ENCODE results near the gene CNN2. TPM values are rescaled to one million over a fixed set of nuclear protein-coding genes. Genes with fewer than 3 reads are reported as not detected.

CNN2 gene
- total RNA-seq, 2 experiments from 2014 or later: 104 TPM

DNA sequence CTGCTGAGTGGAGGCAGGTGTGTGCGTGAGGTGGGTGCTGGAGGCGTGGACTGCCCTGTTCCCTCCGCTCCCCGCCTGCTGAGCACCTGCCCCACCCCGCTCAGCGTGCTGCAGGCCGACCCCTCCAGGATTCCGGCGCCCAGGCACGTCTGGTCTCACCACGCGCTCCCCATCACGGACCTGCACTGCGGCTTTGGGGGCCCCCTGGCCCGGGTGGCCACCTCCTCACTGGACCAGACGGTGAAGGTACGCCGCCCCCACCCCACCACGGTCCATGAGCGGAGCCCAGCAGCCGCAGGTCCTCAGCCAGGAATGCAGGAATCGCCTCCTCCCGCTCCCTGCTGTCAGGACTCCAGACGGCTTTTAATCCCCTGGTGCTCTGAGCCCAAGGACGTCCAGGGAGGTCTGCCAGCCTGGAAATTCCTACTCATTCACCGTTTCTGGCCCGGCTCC, 36.3 kb upstream of the CNN2 start:
- no peak for DNase-seq
- CTCF ChIA-PET: no interaction called here
- Mint-ChIP-seq H3K36me3 (ENCODE audit: low read depth) (peaks cover 15% of the 10 kb centered on the region), H3K4me3 (no peak overlapping the region), H3K27ac (no peak overlapping the region), H3K27me3 (ENCODE audit: low read depth) (no peaks in the 10 kb centered on the region), H3K4me1 (ENCODE audit: low read depth) (peaks cover 8% of the 10 kb centered on the region), H3K9me3 (no peaks in the 10 kb centered on the region)
- intact Hi-C loops (cut with micrococcal nuclease): no loop called here

DNA sequence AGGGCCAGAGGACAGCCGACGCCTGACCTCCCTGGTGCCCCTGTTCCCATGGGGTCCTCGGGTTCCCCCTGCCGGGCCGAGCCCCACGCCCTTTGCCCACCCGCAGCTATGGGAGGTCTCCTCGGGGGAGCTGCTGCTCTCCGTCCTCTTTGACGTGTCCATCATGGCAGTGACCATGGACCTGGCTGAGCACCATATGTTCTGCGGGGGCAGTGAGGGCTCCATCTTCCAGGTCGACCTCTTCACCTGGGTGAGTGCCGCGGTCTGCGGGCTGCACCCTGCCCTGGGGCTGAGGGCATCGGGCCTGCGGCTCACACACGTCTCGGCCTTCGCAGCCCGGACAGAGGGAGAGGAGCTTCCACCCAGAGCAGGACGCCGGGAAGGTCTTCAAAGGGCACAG, 35.7 kb upstream of the CNN2 start:
- no peaks in the 10 kb centered on the region for H3K27me3 Mint-ChIP-seq (ENCODE audit: low read depth)
- H3K4me1 Mint-ChIP-seq (ENCODE audit: low read depth): peaks cover 3% of the 10 kb centered on the region
- H3K27ac Mint-ChIP-seq: no peak overlapping the region
- CTCF ChIA-PET: no interaction called here
- intact Hi-C loops (cut with micrococcal nuclease): no loop called here
- no peak overlapping the region for H3K4me3 Mint-ChIP-seq
- DNase-seq: no peak
- peaks cover 15% of the 10 kb centered on the region for H3K36me3 Mint-ChIP-seq (ENCODE audit: low read depth)
- H3K9me3 Mint-ChIP-seq: no peaks in the 10 kb centered on the region

DNA sequence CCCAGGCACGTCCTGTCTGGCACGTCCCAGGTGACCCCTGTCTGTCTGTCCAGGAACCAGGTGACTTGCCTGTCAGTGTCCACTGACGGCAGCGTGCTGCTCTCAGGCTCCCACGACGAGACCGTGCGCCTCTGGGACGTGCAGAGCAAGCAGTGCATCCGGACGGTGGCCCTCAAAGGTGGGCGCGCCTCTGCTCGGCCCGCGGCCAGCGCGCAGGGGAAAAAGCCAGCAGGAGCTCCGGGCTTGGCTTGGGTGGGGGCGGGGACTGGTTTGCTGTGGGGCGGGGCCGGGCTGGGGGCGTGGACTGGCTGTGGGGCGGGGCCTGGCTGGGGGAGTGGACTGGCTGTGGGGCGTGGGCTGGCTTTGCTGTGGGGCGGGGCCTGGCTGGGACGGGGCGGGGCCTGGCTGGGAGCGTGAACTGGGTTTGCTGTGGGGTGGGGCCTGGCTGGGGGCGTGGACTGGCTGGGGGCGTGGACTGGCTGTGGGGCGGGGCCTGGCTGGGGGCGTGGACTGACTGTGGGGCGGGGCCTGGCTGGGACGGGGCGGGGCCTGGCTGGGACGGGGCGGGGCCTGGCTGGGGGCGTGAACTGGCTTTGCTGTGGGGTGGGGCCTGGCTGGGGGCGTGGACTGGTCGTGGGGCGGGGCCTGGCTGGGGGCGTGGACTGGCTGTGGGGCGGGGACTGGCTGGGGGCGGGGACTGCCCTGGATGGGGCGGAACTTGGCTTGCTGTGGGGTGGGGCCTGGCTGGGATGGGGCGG, 35.1 kb upstream of the CNN2 start:
- Mint-ChIP-seq H3K27ac (no peak overlapping the region), H3K27me3 (ENCODE audit: low read depth) (no peaks in the 10 kb centered on the region), H3K9me3 (no peaks in the 10 kb centered on the region), H3K4me3 (no peak overlapping the region), H3K36me3 (ENCODE audit: low read depth) (peaks cover 15% of the 10 kb centered on the region), H3K4me1 (ENCODE audit: low read depth) (peaks cover 8% of the 10 kb centered on the region)
- intact Hi-C loops (cut with micrococcal nuclease): no loop called here
- CTCF ChIA-PET: no interaction called here
- peak; percentile 71 for DNase-seq

DNA sequence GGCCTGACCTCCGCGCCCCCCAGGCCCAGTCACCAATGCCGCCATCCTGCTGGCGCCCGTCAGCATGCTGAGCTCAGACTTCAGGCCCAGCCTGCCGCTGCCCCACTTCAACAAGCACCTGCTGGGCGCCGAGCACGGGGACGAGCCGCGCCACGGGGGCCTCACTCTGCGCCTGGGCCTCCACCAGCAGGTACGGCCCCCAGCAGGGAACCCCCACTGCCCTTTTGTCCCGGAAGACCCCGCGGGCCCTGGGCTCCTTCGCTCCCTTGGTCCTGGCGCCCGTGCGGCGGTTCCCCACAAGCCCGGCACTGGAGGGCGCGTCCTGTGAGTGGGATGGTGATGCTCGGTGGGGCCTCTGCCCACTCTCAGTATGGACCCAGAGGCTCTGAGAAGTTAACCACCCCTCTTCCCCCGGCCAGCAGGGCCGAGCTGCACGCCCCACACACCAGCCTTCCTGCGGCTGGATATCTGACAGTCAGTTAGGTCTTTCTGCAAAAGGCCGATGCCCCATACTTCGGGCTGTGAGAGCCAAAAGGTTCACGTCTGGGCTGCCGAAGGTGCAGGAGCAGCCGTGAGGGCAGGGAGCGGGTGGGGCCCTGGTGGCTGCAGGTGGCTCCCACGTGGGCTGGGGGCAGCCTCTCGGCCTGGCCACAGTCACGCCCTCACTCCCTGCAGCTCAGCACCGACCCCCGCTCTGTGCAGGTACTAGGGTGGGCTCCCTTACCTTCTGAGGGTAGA, 34.3 kb upstream of the CNN2 start:
- DNase-seq: no peak
- intact Hi-C loops (cut with micrococcal nuclease): no loop called here
- Mint-ChIP-seq H3K4me3 (no peak overlapping the region), H3K9me3 (no peaks in the 10 kb centered on the region), H3K27ac (no peak overlapping the region), H3K4me1 (ENCODE audit: low read depth) (peaks cover 10% of the 10 kb centered on the region), H3K36me3 (ENCODE audit: low read depth) (peaks cover 12% of the 10 kb centered on the region), H3K27me3 (ENCODE audit: low read depth) (no peaks in the 10 kb centered on the region)
- CTCF ChIA-PET: no interaction called here

DNA sequence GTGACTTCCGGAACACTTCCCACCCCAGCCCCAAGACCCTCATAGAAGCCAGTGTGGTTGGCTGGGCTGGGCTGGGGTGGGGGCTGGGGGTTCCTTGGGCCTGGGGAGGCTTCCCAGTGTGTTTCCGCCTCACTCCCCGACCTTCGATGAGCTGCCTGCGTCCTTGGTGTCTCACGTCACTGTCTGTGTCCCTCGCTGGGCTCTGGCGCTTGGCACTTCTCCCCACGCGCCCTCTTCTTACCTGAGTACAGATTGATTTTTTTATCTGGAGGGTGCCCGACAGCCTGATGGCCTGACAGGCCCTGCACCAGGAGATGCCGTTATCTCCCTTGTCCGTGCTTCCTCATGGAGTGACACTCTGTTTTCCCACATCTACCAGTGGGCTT, 33.7 kb upstream of the CNN2 start:
- H3K27me3 Mint-ChIP-seq (ENCODE audit: low read depth): peaks cover 1% of the 10 kb centered on the region
- peaks cover 10% of the 10 kb centered on the region for H3K4me1 Mint-ChIP-seq (ENCODE audit: low read depth)
- peaks cover 12% of the 10 kb centered on the region for H3K36me3 Mint-ChIP-seq (ENCODE audit: low read depth)
- intact Hi-C loops (cut with micrococcal nuclease): no loop called here
- CTCF ChIA-PET: no interaction called here
- no peak overlapping the region for H3K4me3 Mint-ChIP-seq
- no peak for DNase-seq
- H3K9me3 Mint-ChIP-seq: no peaks in the 10 kb centered on the region
- no peak overlapping the region for H3K27ac Mint-ChIP-seq

DNA sequence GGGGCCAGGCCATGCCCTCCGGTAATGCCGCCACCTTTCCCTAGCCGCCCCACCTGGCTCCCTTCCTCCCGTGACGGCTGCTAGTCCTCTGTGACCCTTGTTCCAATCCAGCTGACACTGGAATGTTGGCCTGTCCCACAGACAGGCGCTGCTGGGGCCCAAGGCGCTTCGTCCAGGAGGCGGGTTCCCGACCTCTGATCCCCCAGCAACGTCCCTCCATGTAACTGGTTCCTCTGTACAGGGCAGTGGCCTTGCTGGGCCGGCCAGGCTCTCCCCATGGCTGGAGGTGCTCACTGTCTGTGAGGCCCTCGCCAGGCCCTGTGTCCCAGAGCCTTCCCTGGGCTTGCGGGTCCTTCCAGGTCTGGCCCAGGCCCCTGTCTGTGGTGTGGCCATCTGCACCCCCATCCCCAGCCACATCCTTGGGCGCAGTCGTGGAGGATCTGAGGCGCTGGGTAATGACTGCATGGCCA, 33.0 kb upstream of the CNN2 start:
- Mint-ChIP-seq H3K4me3 (no peak overlapping the region), H3K27ac (no peak overlapping the region), H3K9me3 (no peaks in the 10 kb centered on the region), H3K36me3 (ENCODE audit: low read depth) (peaks cover 12% of the 10 kb centered on the region), H3K27me3 (ENCODE audit: low read depth) (peaks cover 7% of the 10 kb centered on the region), H3K4me1 (ENCODE audit: low read depth) (peaks cover 10% of the 10 kb centered on the region)
- intact Hi-C loops (cut with micrococcal nuclease): no loop called here
- no peak for DNase-seq
- CTCF ChIA-PET: no interaction called here

DNA sequence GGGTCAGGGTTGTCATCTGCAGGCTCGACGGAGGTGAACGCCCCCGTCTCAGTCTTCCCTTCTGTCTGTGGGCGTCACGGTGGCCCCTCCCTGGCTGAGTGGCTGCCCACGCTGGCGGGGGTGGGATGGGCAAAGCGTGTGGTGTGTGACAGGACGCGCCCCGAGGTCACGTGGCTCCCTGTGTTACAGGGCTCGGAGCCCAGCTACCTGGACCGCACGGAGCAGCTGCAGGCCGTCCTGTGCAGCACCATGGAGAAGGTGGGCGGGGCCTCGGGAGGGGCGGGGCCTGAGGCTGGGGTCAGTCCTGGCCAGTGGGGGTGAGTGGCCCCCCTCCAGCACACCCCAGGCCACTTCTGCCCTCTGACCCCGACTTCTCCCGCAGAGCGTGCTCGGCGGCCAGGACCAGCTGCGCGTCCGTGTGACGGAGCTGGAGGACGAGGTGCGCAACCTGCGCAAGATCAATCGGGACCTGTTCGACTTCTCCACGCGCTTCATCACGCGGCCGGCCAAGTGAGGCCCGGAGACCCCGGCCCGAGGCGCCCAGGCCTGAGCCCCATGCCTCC, 32.5 kb upstream of the CNN2 start:
- Mint-ChIP-seq H3K27ac (no peak overlapping the region), H3K27me3 (ENCODE audit: low read depth) (peaks cover 11% of the 10 kb centered on the region), H3K4me3 (no peak overlapping the region), H3K4me1 (ENCODE audit: low read depth) (peaks cover 10% of the 10 kb centered on the region), H3K9me3 (no peaks in the 10 kb centered on the region), H3K36me3 (ENCODE audit: low read depth) (peaks cover 10% of the 10 kb centered on the region)
- DNase-seq: no peak
- intact Hi-C loops (cut with micrococcal nuclease): no loop called here
- CTCF ChIA-PET: no interaction called here

DNA sequence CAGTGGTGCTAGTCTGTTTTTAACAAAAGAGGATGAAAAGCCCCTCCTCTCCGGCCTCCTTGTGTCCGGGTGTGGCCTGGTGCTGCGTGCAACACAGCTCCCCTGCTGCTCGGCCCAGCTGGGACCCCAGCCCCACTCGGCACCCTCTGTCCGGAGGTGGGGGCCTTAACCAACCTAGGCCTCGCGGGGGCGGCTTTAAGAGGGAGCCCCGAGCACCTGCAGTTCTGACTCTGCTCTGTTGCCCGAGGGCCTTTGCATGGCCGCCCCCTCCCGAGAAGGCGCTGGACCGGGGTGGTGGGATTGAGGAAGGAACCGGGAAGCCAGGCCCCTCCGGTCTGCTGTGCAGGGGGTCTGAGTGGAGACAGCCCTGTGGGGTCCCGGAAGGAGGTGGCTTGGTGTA, 31.9 kb upstream of the CNN2 start:
- no peak for DNase-seq
- Mint-ChIP-seq H3K27ac (no peak overlapping the region), H3K9me3 (no peaks in the 10 kb centered on the region), H3K36me3 (ENCODE audit: low read depth) (peaks cover 10% of the 10 kb centered on the region), H3K27me3 (ENCODE audit: low read depth) (peaks cover 17% of the 10 kb centered on the region), H3K4me3 (no peak overlapping the region), H3K4me1 (ENCODE audit: low read depth) (peaks cover 15% of the 10 kb centered on the region)
- CTCF ChIA-PET: no interaction called here
- intact Hi-C loops (cut with micrococcal nuclease): no loop called here

DNA sequence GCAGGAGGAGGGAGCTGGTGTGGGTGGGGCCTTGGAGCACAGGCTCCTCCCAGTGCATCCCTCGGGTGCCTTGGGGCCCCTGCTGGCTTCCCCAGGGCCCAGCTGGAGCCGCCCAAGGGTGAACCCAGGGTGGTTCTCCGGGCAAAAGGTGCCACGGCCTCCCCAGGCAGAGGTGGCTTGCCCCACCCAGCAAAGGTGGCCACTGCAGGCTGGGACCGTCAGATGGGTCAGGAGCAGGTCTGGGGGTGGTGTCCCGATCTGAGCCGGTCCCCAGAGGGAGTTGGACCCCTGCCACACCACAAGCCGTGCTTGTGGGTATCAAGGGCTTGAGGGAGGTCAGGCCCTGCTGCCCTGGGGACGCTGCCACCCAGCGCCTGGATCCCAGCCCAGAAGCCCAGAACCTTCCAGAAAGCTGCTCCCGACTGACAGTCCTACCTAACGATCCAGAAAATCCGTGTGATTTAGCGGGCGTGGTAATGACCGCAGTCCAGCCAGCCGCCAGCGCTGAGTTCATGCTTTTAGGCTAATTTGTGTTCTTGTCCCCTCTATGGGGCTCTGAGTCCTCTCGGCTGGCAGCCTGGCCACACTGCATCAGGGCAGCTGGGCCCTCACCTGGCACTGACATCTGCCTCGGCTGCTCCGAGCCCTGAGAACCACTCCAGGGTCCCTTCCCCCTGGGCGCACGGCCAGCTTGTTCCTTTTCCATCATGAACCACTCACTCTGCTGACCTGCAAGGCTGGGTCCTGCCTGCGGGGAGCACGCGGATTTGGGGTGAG, 31.2 kb upstream of the CNN2 start:
- Mint-ChIP-seq H3K4me1 (ENCODE audit: low read depth) (peaks cover 15% of the 10 kb centered on the region), H3K27me3 (ENCODE audit: low read depth) (peaks cover 20% of the 10 kb centered on the region), H3K4me3 (no peak overlapping the region), H3K9me3 (no peaks in the 10 kb centered on the region), H3K27ac (no peak overlapping the region), H3K36me3 (ENCODE audit: low read depth) (peaks cover 10% of the 10 kb centered on the region)
- DNase-seq: no peak
- CTCF ChIA-PET: interaction anchor here (0.6 kb wide), 1 partner anchor 93 kb away, joined by 3 read pairs; no protein-coding TSS in a partner anchor
- intact Hi-C loops (cut with micrococcal nuclease): no loop called here

DNA sequence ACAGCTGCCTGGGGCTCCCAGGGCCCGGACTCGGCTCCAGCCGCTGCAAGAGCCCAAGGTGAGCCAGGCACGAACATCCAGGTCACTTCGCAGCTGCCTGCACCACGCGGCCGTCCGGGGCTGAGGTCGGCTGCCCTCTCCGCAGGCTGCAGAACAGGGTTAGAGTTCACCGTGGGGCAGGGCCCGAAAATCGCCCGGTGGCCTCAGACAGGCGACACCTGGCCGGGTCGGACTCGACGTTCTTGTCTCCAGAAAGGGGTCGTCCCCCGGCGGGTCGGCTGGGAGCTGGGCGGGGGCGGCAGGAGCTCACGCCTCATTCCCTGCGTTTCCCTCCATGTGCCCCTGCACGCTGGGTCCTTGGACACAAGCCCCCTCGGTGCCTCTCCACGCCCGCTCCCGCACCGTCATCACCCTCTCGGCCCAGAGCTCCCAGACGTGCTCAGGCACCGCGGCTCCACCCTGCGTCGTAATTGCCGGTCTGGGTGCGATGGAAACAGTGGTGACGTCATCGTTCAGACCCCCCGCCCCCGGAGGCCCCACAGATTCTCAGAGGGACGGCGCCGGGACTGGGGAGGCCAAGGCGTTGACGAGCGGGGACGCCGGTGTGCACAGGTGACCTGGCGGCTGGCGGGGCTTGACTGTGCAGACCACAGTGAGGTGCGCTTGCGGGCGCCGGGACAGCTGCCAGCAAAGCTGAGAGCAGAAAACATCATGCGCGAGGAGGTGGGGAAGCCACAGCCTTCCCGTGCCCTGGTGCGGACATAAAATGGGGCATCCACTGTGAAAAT, 30.2 kb upstream of the CNN2 start:
- intact Hi-C loops (cut with micrococcal nuclease): no loop called here

DNA sequence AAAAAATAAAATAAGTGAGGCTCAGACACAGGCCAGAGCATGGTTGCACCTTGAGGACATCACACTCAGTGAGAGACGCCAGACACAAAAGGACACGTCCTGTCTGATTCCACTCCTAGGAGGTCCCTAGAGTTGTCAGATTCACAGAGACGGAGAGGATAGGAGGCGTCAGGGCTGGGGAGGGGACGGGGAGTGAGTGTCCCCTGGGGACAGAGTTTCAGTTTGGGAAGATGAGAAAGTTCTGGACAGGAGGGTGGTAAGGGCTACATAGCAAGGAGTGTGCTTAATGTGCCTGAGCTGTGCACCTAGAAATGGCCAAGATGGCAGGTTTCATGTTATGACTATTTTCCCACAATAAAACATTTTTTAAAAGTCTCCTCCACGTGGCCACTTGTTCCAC, 28.3 kb upstream of the CNN2 start:
- CTCF ChIA-PET: interaction anchor here (0.7 to 1.0 kb wide), 2 partner anchors 14 to 75 kb away, joined by 3 read pairs; partner anchors contain the start of gene WDR18
- Mint-ChIP-seq H3K27me3 (ENCODE audit: low read depth) (peaks cover 29% of the 10 kb centered on the region), H3K4me3 (no peak overlapping the region), H3K36me3 (ENCODE audit: low read depth) (peaks cover 2% of the 10 kb centered on the region), H3K27ac (no peak overlapping the region), H3K4me1 (ENCODE audit: low read depth) (peaks cover 15% of the 10 kb centered on the region), H3K9me3 (no peaks in the 10 kb centered on the region)
- DNase-seq: no peak
- intact Hi-C loops (cut with micrococcal nuclease): no loop called here

More for the DNA sequence above, 30.2 kb upstream of the CNN2 start:
- no peaks in the 10 kb centered on the region for H3K9me3 Mint-ChIP-seq
- peaks cover 25% of the 10 kb centered on the region for H3K27me3 Mint-ChIP-seq (ENCODE audit: low read depth)
- CTCF ChIA-PET: interaction anchor here (0.7 to 0.9 kb wide), 2 partner anchors 140 to 262 kb away, joined by 3 read pairs; no protein-coding TSS in a partner anchor
- H3K4me1 Mint-ChIP-seq (ENCODE audit: low read depth): peaks cover 15% of the 10 kb centered on the region
- H3K4me3 Mint-ChIP-seq: peak overlapping the region; percentile 24
- peak; percentile 75 for DNase-seq
- H3K36me3 Mint-ChIP-seq (ENCODE audit: low read depth): peaks cover 7% of the 10 kb centered on the region
- H3K27ac Mint-ChIP-seq: peak overlapping the region; percentile 13

Data from activated naive CD4-positive, alpha-beta T cell treated with anti-CD3 and anti-CD28 coated beads for 36 hours (primary cell).